B cell (primary cell): ENCODE data around the gene ZFHX2. TPM values are rescaled to one million over a fixed set of nuclear protein-coding genes. Genes with fewer than 3 reads are reported as not detected.
A peak's percentile ranks its signal among the peaks of the same experiment; 100 is the strongest.

Experiments used
- ATAC-seq: fragments of 200-7000 bp; cut with Tn5 transposase; one replicate; pipeline ENCODE4 v1.10.0; 2021; ENCODE audit warnings: low read depth, mild to moderate bottlenecking, moderate number of reproducible peaks, moderate library complexity
- CTCF ChIA-PET: fragments of 350-600 bp; sonication (Branson Sonifier 250); formaldehyde crosslinking; loops from one replicate; lab custom pipeline; 2021; ENCODE audit warnings: antibody characterized with exemption, inconsistent platforms; lab: Charles Lee
- POLR2A ChIA-PET: fragments of 350-600 bp; sonication (Branson Sonifier 250); formaldehyde crosslinking; loops from one replicate; lab custom pipeline; 2021; ENCODE audit warnings: antibody characterized with exemption; lab: Charles Lee
- DNase-seq: peaks from one replicate; pipeline ENCODE4 v3.0.0; 2013
- H2AFZ ChIP-seq: 2 replicates; pipeline ENCODE4 v1.6.1; 2012; ENCODE audit warnings: mild to moderate bottlenecking, low read depth, low read length; ENCODE audit not compliant: insufficient read depth, poor library complexity, severe bottlenecking
- H3K27ac ChIP-seq, 2 donors: 1 replicate in 1 of 2; 2 replicates in 1 of 2; pipeline ENCODE4 v1.5.1; 2012 to 2013; ENCODE audit warnings: low read length in 2 of 2, mild to moderate bottlenecking in 2 of 2, moderate library complexity in 1 of 2
- H3K27me3 ChIP-seq, 4 experiments: fragments of 200-600 bp in 1 of 4; sonication (generic) in 1 of 4; replicated peaks in 1 of 4; 1 replicate in 2 of 4; 2 replicates in 2 of 4; pipeline versions ENCODE4 v1.6.1 to v1.7.0; 2013 to 2016; ENCODE audit warnings: low read length in 3 of 4, mild to moderate bottlenecking in 2 of 4, mixed read lengths in 1 of 4, moderate library complexity in 1 of 4; ENCODE audit not compliant: insufficient read depth in 4 of 4, control insufficient read depth in 3 of 4; ENCODE audit errors: control extremely low read depth in 1 of 4
- H3K36me3 ChIP-seq, 2 experiments: replicated peaks in 1 of 2; 1 replicate in 1 of 2; 2 replicates in 1 of 2; pipeline versions ENCODE4 v1.6.1 to v1.7.1; 2013; ENCODE audit warnings: low read length in 1 of 2; ENCODE audit not compliant: insufficient read depth in 2 of 2, control insufficient read depth in 1 of 2; ENCODE audit errors: control extremely low read depth in 1 of 2, extremely low read depth in 1 of 2
- H3K4me1 ChIP-seq, 2 donors: fragments of 200-600 bp in 1 of 2; sonication (generic) in 1 of 2; 1 replicate in 1 of 2; 2 replicates in 1 of 2; pipeline versions ENCODE4 v1.5.1 to v1.6.1; 2013 to 2017; ENCODE audit warnings: low read length in 2 of 2; ENCODE audit not compliant: control insufficient read depth in 2 of 2, insufficient read depth in 2 of 2
- H3K4me2 ChIP-seq: replicated peaks from 2 replicates; pipeline ENCODE3; 2012; ENCODE audit warnings: mild to moderate bottlenecking, low read depth, low read length; ENCODE audit not compliant: poor library complexity, severe bottlenecking
- H3K4me3 ChIP-seq, 5 experiments: fragments of 200-600 bp in 1 of 5; sonication (generic) in 1 of 5; 1 replicate in 3 of 5; 2 replicates in 2 of 5; pipeline versions ENCODE4 v1.5.1 to v1.7.0; 2011 to 2016; ENCODE audit warnings: low read length in 4 of 5, mild to moderate bottlenecking in 4 of 5, low read depth in 2 of 5, control low read depth in 1 of 5, moderate library complexity in 1 of 5; ENCODE audit not compliant: insufficient read depth in 1 of 5; ENCODE audit errors: control extremely low read depth in 1 of 5, extremely low read depth in 1 of 5
- H3K79me2 ChIP-seq: fragments of 200-600 bp; sonication (generic); one replicate; pipeline ENCODE4 v1.6.0; 2016; ENCODE audit warnings: low read length; ENCODE audit not compliant: control insufficient read depth, insufficient read depth
- H3K9ac ChIP-seq: fragments of 200-600 bp; sonication (generic); 2 replicates; pipeline ENCODE4 v1.6.1; 2017; ENCODE audit warnings: mild to moderate bottlenecking, low read length, moderate library complexity
- H3K9me3 ChIP-seq, 3 donors: one replicate each; pipeline versions ENCODE4 v1.6.1 to v1.7.1; 2013; ENCODE audit warnings: low read length in 2 of 3; ENCODE audit not compliant: control insufficient read depth in 2 of 3, insufficient read depth in 1 of 3; ENCODE audit errors: control extremely low read depth in 1 of 3
- H4K20me1 ChIP-seq: 2 replicates; pipeline ENCODE4 v1.6.0; 2012; ENCODE audit warnings: mild to moderate bottlenecking, low read length; ENCODE audit not compliant: insufficient read depth, control insufficient read depth, poor library complexity, severe bottlenecking
- H3K27ac Mint-ChIP-seq: one replicate; pipeline ENCODE4 v1.8.0; 2021; ENCODE audit warnings: mixed read lengths
- H3K27me3 Mint-ChIP-seq: one replicate; pipeline ENCODE4 v1.8.0; 2021; ENCODE audit warnings: mixed read lengths
- H3K4me1 Mint-ChIP-seq: one replicate; pipeline ENCODE4 v1.8.0; 2021; ENCODE audit warnings: mixed read lengths
- H3K4me3 Mint-ChIP-seq: one replicate; pipeline ENCODE4 v1.8.0; 2021; ENCODE audit warnings: mixed read lengths
- H3K9me3 Mint-ChIP-seq: one replicate; pipeline ENCODE4 v1.8.0; 2022; ENCODE audit warnings: mixed read lengths; ENCODE audit not compliant: insufficient read depth
- EZH2 ChIP-seq: IDR thresholded peaks from 2 replicates; pipeline ENCODE4 v1.6.1; 2012; ENCODE audit warnings: borderline replicate concordance, low read depth, mild to moderate bottlenecking, moderate library complexity, low read length; ENCODE audit not compliant: insufficient read depth, poor library complexity, severe bottlenecking
- WGBS: methylation state at CpG from one replicate; pipeline ENCODE4 v1.1.5; 2013; ENCODE audit warnings: missing lambda C conversion rate; ENCODE audit not compliant: insufficient coverage; 5-methylcytosine and 5-hydroxymethylcytosine counted together
- intact Hi-C: fragments of 100-400 bp; cut with micrococcal nuclease; formaldehyde crosslinking; loops from one replicate; pipeline ENCODE4 v1.10.0; 2022
- polyA plus RNA-seq: library from polyadenylated mRNA; depleted of rRNA; stranded (reverse); fragments of >200 nt; gene quantifications from 2 replicates; pipeline ENCODE4 v1.2.3, GENCODE V29; 2012
- total RNA-seq, 2 donors: library from RNA; stranded (reverse); fragments of 120-200 nt in 1 of 2; gene quantifications; 1 replicate in 1 of 2; 2 replicates in 1 of 2; pipeline versions ENCODE4 v1.2.3 to v1.2.4, GENCODE V29; 2013 to 2022
- TF ChIP-seq, protein P1 (sequence below): fragments of 200-600 bp; IDR thresholded peaks from one replicate; pipeline ENCODE4 v1.8.0; 2022; ENCODE audit warnings: antibody characterized with exemption, mild to moderate bottlenecking

Gene ZFHX2
- total and polyA plus RNA-seq, 2 donors (not counting 1 experiment from before 2014, with no cell fraction given): 0.21 to 2.5 TPM

DNA sequence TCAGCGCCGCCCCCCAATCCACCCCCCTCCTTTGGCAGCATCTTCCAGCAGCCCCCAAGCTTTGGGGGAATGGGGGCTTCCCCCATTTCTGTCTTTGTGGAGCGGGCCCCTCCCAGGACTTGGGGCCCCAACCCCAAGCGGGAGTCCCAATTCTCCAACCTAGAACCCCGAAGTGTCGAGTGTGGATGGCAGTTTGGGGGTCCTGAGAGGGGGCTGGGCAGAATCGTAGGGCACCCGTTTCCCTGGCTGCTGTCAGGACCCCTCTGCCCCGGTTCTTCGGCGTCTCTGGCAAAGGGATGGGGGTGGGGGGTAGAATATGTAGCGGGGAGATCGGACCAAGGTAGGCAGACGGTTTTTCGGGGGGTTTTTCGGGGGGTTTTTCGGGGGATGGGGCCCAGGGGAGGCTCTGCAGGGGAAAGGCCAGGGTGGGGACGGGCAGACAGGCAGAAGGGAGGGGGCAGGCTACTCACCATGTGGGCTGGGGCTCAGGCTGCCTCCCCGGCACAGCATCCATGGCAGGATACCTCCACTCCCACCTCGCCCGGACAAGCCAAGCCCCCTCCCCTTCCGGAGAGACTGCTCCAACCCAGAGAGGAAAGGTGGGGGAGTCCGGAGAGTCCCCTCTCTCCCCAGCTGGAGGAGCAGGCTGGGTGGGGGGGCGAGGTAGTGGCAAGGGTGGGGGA is 26.3 kb upstream of the ZFHX2 start:
- H3K4me2 ChIP-seq: peak overlapping the region; percentile 75
- no peak overlapping the region for H3K27ac ChIP-seq
- ChIA-PET POLR2A (no interaction called here), CTCF (interaction anchor here (0.7 kb wide), 1 partner anchor 16 kb away, joined by 3 read pairs; no protein-coding TSS in a partner anchor)
- peak overlapping the region; percentile 58 for H2AFZ ChIP-seq
- peaks cover 0 to 63% (median 26%) of the 10 kb centered on the region in 4 experiments for H3K27me3 ChIP-seq
- Mint-ChIP-seq H3K9me3 (no peaks in the 10 kb centered on the region), H3K27me3 (peaks cover 60% of the 10 kb centered on the region), H3K4me1 (peaks cover 16% of the 10 kb centered on the region), H3K4me3 (peak overlapping the region; percentile 23), H3K27ac (no peak overlapping the region)
- H3K79me2 ChIP-seq: no peaks in the 10 kb centered on the region
- H3K9ac ChIP-seq: peak overlapping the region; percentile 45
- peaks cover 0 to 17% (median 0%) of the 10 kb centered on the region in 3 donors for H3K9me3 ChIP-seq
- H3K4me3 ChIP-seq: no peak overlapping the region
- H3K36me3 ChIP-seq: no peaks in the 10 kb centered on the region
- no peak for ATAC-seq
- no peak for TF ChIP-seq EZH2
- TF ChIP-seq, protein P1, sequence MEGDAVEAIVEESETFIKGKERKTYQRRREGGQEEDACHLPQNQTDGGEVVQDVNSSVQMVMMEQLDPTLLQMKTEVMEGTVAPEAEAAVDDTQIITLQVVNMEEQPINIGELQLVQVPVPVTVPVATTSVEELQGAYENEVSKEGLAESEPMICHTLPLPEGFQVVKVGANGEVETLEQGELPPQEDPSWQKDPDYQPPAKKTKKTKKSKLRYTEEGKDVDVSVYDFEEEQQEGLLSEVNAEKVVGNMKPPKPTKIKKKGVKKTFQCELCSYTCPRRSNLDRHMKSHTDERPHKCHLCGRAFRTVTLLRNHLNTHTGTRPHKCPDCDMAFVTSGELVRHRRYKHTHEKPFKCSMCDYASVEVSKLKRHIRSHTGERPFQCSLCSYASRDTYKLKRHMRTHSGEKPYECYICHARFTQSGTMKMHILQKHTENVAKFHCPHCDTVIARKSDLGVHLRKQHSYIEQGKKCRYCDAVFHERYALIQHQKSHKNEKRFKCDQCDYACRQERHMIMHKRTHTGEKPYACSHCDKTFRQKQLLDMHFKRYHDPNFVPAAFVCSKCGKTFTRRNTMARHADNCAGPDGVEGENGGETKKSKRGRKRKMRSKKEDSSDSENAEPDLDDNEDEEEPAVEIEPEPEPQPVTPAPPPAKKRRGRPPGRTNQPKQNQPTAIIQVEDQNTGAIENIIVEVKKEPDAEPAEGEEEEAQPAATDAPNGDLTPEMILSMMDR: no peak
- peak; percentile 36 for DNase-seq
- WGBS: 7% methylated on average over 13 of the region's 24 CpGs
- intact Hi-C loops: no loop called here
- H3K4me1 ChIP-seq: peaks cover 20 to 27% of the 10 kb centered on the region in 2 donors
- H4K20me1 ChIP-seq: no peaks in the 10 kb centered on the region

DNA sequence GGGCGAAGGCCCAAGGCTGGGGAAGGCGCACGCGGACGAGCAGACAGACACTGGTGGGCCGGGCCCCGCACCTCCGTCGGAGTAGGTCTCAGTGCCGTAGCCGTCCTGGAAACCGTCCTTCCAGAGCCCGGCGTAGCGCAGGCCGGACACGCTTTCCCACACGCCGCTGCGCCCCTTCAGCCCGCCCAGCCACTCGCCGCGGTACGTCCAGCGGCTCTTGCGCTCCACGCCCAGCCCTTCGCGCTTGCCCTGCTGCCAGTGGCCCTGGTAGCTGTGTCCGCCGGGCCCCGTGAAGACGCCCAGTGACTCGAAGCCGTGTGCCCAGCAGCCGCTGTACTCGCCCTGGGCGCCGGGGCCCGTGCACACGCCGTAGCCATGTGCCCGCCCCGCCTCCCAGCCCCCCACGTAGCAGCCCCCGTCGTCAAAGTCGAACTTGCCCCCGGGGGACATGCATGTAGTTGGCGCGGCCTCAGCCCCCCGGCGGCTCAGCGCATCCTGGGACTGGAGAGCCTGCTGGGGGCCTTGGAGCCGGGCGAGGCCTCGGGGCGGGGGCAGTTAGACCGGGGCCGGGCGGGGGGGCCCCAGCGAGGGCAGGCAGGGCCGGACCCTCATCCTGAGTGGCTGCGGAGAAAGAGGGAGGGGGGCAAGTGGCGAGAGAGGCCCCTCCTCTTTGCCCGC is 25.6 kb upstream of the ZFHX2 start:
- H3K4me2 ChIP-seq: peak overlapping the region; percentile 75
- peaks cover 20 to 27% of the 10 kb centered on the region in 2 donors for H3K4me1 ChIP-seq
- ChIA-PET POLR2A (no interaction called here), CTCF (no interaction called here)
- peak overlapping the region in 3 of 5 experiments; percentile 18 to 35 (median 28) for H3K4me3 ChIP-seq
- intact Hi-C loops: no loop called here
- TF ChIP-seq, protein P1: no peak
- no peak for TF ChIP-seq EZH2
- H3K4me3 Mint-ChIP-seq: peak overlapping the region; percentile 65
- H3K4me1 Mint-ChIP-seq: peaks cover 16% of the 10 kb centered on the region
- no peaks in the 10 kb centered on the region for H3K9me3 Mint-ChIP-seq
- DNase-seq (peak; percentile 53), ATAC-seq (peak; percentile 33)
- peak overlapping the region; percentile 58 for H2AFZ ChIP-seq
- H3K27me3 ChIP-seq: peaks cover 0 to 62% (median 26%) of the 10 kb centered on the region in 4 experiments
- WGBS: 6% methylated on average over 57 of the region's 67 CpGs
- H3K36me3 ChIP-seq: no peaks in the 10 kb centered on the region
- peaks cover 0 to 17% (median 0%) of the 10 kb centered on the region in 3 donors for H3K9me3 ChIP-seq
- no peaks in the 10 kb centered on the region for H4K20me1 ChIP-seq
- H3K27ac ChIP-seq: no peak overlapping the region
- no peak overlapping the region for H3K27ac Mint-ChIP-seq
- peak overlapping the region; percentile 45 for H3K9ac ChIP-seq
- H3K79me2 ChIP-seq: no peaks in the 10 kb centered on the region
- peaks cover 64% of the 10 kb centered on the region for H3K27me3 Mint-ChIP-seq
